ENCODE measurements around the gene MYLK. TPM values are rescaled to one million over a fixed set of nuclear protein-coding genes. Genes with fewer than 3 reads are reported as not detected.

The MYLK gene
- total RNA-seq, 1 donor from 2014 or later, result 0.16 TPM

DNA sequence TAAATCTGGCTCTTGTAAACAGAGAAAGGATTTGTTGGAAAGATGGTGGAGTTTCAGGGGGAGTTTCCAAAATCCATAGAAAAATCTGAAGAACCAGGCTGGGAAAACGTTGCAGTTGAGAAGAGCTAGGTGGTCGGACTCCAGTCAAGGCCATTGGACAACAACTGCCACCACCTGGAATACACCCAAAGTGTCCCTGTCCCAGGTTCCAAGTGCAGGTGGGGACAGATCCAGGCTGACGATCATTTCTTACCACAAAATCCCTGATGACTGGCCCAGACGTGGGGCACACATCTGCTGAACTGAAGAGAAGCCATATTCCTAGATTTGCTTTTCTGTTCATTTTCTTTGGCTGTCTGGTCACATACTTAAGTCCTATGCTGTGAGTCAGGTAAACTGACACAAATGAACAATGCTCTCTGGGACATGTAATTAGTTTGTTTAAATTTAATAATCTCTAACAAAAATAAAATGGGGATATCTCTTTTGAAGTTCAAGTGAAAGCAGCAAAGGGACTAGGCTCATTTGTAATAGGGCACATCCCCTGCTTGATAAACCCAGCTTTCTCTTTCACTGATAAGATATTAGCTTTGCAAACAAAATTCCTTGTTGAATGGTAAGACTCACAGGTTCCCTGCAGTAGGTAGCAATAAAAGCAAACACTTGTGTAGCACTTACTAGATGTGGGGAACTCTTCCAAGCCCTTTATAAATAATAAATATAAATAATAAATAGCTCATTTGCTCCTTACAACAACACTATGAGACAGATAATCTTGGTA is 88.5 kb downstream of the MYLK start:
- peaks cover 12% of the 10 kb centered on the region for H3K27me3 Mint-ChIP-seq (ENCODE audit: low read depth)
- intact Hi-C loops (cut with micrococcal nuclease), result no loop called here
- no peaks in the 10 kb centered on the region for H3K4me1 Mint-ChIP-seq (ENCODE audit: low read depth)
- no peak overlapping the region for H3K4me3 Mint-ChIP-seq (ENCODE audit: low read depth)
- no peak for DNase-seq (ENCODE audit: low spot score)
- no peaks in the 10 kb centered on the region for H3K9me3 Mint-ChIP-seq
- H3K36me3 Mint-ChIP-seq (ENCODE audit: low read depth), result no peaks in the 10 kb centered on the region
- H3K27ac Mint-ChIP-seq, result no peak overlapping the region

DNA sequence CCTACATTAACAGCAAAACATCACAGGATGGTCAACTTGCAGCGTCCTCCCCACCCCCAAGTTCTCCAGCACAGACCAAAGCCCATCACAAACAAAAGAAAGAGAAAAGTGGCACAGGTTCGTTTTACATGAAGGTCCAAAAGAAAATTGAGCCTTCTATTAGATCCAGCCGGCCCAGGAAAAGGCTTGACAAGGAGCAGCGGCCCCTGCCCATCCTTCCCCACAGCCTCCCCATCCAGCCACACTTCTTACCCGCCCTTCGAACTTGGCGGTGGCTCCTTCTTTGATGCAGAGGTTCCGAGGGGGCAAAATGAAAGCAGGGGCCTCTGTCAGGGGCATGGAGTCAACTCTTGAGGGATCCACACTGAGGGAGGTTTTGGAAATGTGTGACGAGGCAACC is 90.7 kb downstream of the MYLK start:
- Mint-ChIP-seq H3K9me3 (no peaks in the 10 kb centered on the region), H3K4me1 (ENCODE audit: low read depth) (no peaks in the 10 kb centered on the region)

DNA sequence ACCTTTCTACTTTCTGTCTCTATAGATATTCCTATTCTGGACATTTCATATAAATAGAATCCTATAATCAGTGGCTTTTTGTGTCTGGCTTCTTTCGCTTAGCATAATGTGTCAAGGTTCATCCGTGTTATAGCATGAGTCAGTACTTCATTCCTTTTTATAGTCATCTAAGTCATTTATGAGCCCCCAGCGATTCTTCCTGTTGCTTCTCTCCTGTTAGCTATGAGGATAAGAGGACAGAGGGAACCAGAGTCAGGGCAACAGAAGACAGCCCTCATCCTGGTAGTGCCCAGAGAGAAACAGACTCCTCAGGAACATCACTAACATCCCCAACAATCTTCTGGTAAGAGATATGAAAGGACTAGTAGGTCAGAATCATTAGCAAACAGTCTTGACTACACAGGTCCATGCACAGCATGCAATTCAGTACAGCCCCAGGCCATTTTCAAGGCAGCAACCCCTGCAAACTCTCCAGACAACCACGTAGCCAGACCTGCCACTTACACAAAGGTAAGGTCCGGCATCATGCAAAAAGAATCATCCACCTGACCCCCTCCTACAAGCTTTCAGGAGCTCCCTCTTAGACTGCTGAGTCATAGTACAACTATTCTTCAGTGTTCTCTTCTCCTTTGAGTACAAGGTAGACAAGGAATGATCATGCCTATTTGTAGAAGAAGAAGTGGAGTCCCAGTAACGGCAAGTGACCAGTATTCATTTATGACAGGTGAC is 91.5 kb downstream of the MYLK start:
- Mint-ChIP-seq H3K4me1 (ENCODE audit: low read depth) (no peaks in the 10 kb centered on the region), H3K36me3 (ENCODE audit: low read depth) (no peaks in the 10 kb centered on the region), H3K4me3 (ENCODE audit: low read depth) (no peak overlapping the region), H3K27ac (no peak overlapping the region), H3K27me3 (ENCODE audit: low read depth) (peaks cover 12% of the 10 kb centered on the region), H3K9me3 (no peaks in the 10 kb centered on the region)
- intact Hi-C loops (cut with micrococcal nuclease), result no loop called here
- DNase-seq (ENCODE audit: low spot score), result no peak

More for the DNA sequence above, 90.7 kb downstream of the MYLK start:
- intact Hi-C loops (cut with micrococcal nuclease), result no loop called here
- H3K27ac Mint-ChIP-seq, result no peak overlapping the region
- H3K27me3 Mint-ChIP-seq (ENCODE audit: low read depth), result peaks cover 12% of the 10 kb centered on the region
- H3K36me3 Mint-ChIP-seq (ENCODE audit: low read depth), result no peaks in the 10 kb centered on the region
- H3K4me3 Mint-ChIP-seq (ENCODE audit: low read depth), result no peak overlapping the region
- no peak for DNase-seq (ENCODE audit: low spot score)

DNA sequence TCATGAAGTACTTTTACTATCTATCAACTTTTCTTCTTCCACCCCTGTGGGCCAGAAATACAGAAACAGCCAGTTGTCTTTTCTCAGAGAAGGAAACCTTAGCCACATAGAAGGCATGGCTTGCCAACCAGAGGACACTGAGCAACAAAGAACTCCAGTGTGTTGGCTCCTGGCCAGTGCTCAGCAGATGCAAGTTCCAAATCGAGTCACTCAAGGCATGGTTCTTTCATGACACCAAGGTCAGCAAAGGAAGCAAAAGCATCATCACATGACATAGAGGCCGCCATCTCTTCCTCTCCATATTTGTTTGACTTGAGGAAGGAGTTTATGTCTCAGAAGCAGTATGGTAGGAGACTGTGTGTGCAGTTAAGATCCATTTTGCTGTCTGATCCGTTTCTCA is 92.2 kb downstream of the MYLK start:
- Mint-ChIP-seq H3K36me3 (ENCODE audit: low read depth) (no peaks in the 10 kb centered on the region), H3K27ac (no peak overlapping the region), H3K4me1 (ENCODE audit: low read depth) (no peaks in the 10 kb centered on the region), H3K27me3 (ENCODE audit: low read depth) (peaks cover 14% of the 10 kb centered on the region), H3K9me3 (no peaks in the 10 kb centered on the region), H3K4me3 (ENCODE audit: low read depth) (no peak overlapping the region)
- DNase-seq (ENCODE audit: low spot score), result no peak
- intact Hi-C loops (cut with micrococcal nuclease), result no loop called here

DNA sequence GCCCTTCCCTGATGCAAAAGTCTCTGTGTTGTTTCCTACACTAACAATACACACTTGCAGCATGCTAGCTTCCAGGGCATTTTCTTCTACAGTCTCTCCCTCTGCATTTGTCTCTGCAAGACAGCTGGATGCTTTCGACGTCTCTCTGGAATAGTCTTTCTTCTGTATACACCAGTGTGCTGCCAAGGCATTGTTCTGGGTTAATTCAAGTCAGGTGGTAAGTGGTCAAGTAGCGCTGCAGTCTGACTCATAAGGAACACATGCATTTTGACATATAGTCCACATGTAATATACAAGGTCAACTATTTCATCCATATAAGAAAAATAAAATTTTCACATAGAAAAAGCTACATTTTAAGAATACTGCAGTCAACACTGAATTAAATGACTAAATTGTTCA is 92.7 kb downstream of the MYLK start:
- intact Hi-C loops (cut with micrococcal nuclease), result no loop called here
- H3K4me1 Mint-ChIP-seq (ENCODE audit: low read depth), result no peaks in the 10 kb centered on the region
- H3K36me3 Mint-ChIP-seq (ENCODE audit: low read depth), result no peaks in the 10 kb centered on the region
- no peak for DNase-seq (ENCODE audit: low spot score)
- H3K27me3 Mint-ChIP-seq (ENCODE audit: low read depth), result peaks cover 14% of the 10 kb centered on the region
- H3K4me3 Mint-ChIP-seq (ENCODE audit: low read depth), result no peak overlapping the region
- no peak overlapping the region for H3K27ac Mint-ChIP-seq
- H3K9me3 Mint-ChIP-seq, result no peaks in the 10 kb centered on the region

DNA sequence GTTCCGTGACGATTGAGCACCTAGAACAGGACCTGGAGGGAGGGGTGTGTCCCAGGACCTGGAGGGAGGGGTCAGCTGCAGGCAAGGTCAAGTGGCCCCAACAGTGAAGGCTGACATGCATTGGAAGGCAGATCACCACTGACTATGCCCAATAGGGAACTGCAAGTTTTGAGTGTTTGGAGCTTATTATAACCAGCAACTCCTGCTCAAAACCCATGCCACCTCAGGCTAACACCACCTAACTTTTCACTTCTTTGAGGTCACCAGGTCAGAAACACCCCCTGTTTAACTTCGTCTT is 93.1 kb downstream of the MYLK start:
- Mint-ChIP-seq H3K27ac (no peak overlapping the region), H3K36me3 (ENCODE audit: low read depth) (no peaks in the 10 kb centered on the region), H3K4me3 (ENCODE audit: low read depth) (no peak overlapping the region), H3K9me3 (no peaks in the 10 kb centered on the region), H3K27me3 (ENCODE audit: low read depth) (peaks cover 11% of the 10 kb centered on the region), H3K4me1 (ENCODE audit: low read depth) (no peaks in the 10 kb centered on the region)
- DNase-seq (ENCODE audit: low spot score), result no peak
- intact Hi-C loops (cut with micrococcal nuclease), result no loop called here

DNA sequence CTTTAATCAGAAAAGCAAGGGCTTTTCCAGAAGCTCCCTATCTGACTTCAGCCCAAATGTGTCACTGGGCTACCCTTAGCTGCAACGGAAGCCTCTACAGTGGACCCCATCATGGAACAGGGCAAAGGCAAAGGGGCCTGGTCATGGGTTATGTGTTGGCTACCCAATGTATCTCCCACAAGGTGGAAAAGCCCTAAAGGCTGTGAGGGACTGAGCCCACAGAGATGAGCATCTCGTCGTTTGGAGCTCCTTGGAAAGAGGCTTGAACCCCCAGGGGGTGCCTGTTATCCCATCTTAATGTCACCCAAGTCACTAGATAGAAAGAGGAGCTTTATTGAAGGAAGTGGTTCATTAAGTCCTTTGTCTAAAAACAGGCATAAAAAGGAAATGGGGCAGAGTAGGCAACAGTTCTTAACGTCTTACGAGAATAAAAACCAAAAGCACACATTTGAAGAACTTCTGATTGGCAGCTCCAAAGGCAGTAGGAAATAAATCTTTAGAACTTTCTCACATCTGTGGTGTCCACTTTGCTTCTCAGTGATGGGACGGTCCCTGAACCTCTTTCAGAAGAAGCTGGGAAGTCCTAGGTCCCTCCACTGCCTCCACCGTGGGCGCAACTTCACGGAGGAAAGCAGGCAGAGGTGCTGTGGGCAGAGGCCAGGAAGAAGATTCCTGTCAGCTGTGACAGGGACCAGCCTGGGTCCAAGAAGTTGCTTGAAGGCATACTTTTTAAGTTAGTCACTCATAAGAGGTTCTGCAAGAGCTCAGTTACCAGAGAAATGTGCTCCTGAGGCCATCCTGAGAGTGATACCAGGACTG is 93.7 kb downstream of the MYLK start:
- Mint-ChIP-seq H3K36me3 (ENCODE audit: low read depth) (no peaks in the 10 kb centered on the region), H3K27ac (no peak overlapping the region), H3K4me3 (ENCODE audit: low read depth) (no peak overlapping the region), H3K9me3 (no peaks in the 10 kb centered on the region), H3K27me3 (ENCODE audit: low read depth) (peaks cover 11% of the 10 kb centered on the region), H3K4me1 (ENCODE audit: low read depth) (no peaks in the 10 kb centered on the region)
- intact Hi-C loops (cut with micrococcal nuclease), result no loop called here
- no peak for DNase-seq (ENCODE audit: low spot score)

DNA sequence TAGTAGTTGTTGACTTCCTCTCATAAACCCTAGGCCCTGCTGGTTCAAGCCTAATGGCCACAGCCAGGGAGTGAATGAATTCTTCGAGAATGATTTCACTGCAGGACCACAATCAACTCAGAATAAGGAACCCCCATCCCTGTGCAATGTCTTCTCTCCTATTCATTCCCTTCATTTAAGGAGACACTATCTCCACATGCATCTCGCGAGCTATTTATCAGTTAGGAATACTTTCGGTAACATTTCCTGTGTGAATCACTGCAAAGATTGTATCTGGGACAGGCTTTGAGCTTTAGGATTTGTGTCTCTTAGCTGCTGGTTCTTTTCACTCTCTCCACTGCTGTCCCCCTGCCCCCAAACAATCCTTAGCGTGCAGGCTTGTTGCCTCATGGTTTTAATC is 94.4 kb downstream of the MYLK start:
- H3K27me3 Mint-ChIP-seq (ENCODE audit: low read depth), result peaks cover 8% of the 10 kb centered on the region
- H3K36me3 Mint-ChIP-seq (ENCODE audit: low read depth), result no peaks in the 10 kb centered on the region
- no peak overlapping the region for H3K4me3 Mint-ChIP-seq (ENCODE audit: low read depth)
- no peak for DNase-seq (ENCODE audit: low spot score)
- no peaks in the 10 kb centered on the region for H3K4me1 Mint-ChIP-seq (ENCODE audit: low read depth)
- no peaks in the 10 kb centered on the region for H3K9me3 Mint-ChIP-seq
- intact Hi-C loops (cut with micrococcal nuclease), result no loop called here
- no peak overlapping the region for H3K27ac Mint-ChIP-seq

DNA sequence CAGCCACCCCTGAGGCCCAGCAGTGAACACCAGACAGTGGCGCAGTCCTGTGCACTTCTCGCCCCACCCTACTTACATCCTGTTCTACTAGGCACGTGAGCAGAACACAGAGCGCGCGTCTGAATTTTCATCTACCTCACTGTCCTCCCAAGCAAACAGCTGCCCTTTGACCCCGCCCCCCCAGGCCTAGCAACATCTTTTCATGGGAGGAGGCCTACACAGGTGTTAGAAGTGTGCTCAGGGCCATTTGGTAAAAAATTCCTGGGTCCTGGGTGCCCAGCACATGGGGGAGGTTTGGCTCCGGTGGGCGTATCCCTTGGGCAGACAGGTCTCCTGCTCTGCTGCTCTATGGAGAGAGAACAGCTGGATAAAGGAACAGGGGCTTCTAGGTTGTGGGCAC is 95.0 kb downstream of the MYLK start:
- DNase-seq (ENCODE audit: low spot score), result no peak
- no peak overlapping the region for H3K27ac Mint-ChIP-seq
- H3K4me1 Mint-ChIP-seq (ENCODE audit: low read depth), result no peaks in the 10 kb centered on the region
- no peak overlapping the region for H3K4me3 Mint-ChIP-seq (ENCODE audit: low read depth)
- peaks cover 8% of the 10 kb centered on the region for H3K27me3 Mint-ChIP-seq (ENCODE audit: low read depth)
- no peaks in the 10 kb centered on the region for H3K9me3 Mint-ChIP-seq
- no peaks in the 10 kb centered on the region for H3K36me3 Mint-ChIP-seq (ENCODE audit: low read depth)
- intact Hi-C loops (cut with micrococcal nuclease), result no loop called here

DNA sequence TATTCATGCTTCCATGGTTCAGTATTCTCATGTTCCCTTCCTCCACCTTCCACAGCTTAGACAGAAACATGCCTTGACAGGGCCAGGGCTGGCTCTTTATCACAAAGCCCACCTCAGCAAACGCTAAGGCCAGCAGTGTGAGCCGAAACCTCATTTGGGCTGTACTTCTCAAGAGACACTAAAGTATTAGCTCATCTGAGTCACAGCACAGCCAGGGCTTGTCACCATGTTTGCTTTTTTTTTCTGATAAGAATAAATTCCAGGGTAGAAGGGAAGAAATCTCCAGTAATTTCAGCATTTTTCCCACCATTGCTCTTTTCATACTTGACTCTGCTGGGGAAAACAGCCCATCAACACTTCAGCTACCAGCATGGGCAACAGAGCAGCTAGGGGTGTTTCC is 95.4 kb downstream of the MYLK start:
- Mint-ChIP-seq H3K4me3 (ENCODE audit: low read depth) (no peak overlapping the region), H3K27me3 (ENCODE audit: low read depth) (peaks cover 8% of the 10 kb centered on the region), H3K9me3 (no peaks in the 10 kb centered on the region), H3K27ac (no peak overlapping the region), H3K36me3 (ENCODE audit: low read depth) (no peaks in the 10 kb centered on the region), H3K4me1 (ENCODE audit: low read depth) (no peaks in the 10 kb centered on the region)
- no peak for DNase-seq (ENCODE audit: low spot score)
- intact Hi-C loops (cut with micrococcal nuclease), result no loop called here

DNA sequence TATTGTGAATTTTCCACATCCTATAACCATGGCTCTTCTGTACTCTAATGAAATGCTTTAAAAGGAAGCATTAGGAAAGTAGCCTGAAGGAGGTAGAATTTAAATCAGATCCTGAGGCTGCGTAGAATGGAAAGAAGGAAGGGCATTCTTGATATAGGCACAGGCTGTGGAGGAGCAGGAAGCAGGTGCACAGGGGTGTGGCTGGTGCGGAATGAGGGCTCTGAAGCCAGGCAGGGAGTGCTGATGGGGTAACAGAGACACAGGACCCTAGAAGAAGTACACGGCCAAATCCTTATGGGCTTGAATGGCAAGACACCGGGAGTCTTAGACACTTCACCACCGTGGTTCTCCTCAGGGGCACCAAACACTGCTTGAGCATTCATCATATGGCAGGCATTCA is 97.0 kb downstream of the MYLK start:
- Mint-ChIP-seq H3K27me3 (ENCODE audit: low read depth) (peaks cover 5% of the 10 kb centered on the region), H3K4me1 (ENCODE audit: low read depth) (no peaks in the 10 kb centered on the region), H3K4me3 (ENCODE audit: low read depth) (no peak overlapping the region), H3K27ac (no peak overlapping the region), H3K36me3 (ENCODE audit: low read depth) (no peaks in the 10 kb centered on the region), H3K9me3 (no peaks in the 10 kb centered on the region)
- intact Hi-C loops (cut with micrococcal nuclease), result no loop called here
- DNase-seq (ENCODE audit: low spot score), result no peak

DNA sequence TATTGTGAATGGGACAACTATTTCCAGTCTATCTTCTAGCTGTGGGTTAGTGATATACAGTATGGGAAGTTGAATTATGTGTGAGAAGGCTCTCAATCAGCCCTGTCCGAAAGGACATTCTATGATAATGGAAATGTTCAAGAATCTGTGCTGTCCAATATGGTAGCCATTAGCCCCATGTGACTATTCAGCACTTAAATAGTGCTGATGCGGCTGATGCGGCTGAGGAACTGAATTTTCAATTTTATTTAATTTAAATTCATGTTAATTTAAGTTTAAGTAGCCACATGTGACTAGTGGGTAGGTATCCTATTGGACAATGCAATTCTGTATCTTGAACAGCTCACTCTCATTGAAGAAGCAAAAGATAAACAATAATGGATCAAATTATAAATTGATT is 98.5 kb downstream of the MYLK start:
- intact Hi-C loops (cut with micrococcal nuclease), result no loop called here
- Mint-ChIP-seq H3K4me1 (ENCODE audit: low read depth) (no peaks in the 10 kb centered on the region), H3K27me3 (ENCODE audit: low read depth) (peaks cover 12% of the 10 kb centered on the region), H3K27ac (no peak overlapping the region), H3K9me3 (no peaks in the 10 kb centered on the region), H3K36me3 (ENCODE audit: low read depth) (no peaks in the 10 kb centered on the region), H3K4me3 (ENCODE audit: low read depth) (no peak overlapping the region)
- DNase-seq (ENCODE audit: low spot score), result no peak

DNA sequence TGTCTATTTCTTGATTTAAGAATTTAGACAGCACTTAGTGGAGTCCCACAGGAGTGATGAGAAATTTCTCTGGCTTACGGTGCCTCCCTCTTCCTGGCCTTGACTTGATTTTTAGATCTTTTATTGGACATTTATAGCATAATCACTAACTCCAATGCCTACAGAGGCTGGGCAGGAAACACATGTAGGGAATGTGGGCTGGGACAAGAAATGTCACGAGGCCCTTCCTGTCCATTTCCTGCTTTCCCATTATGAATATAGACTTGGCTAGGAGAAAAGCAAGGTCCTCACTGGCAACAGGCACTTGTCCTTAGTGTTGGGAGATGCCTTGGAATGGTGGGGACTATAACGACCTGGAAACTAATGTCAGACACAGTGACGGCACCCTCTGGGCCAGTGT is 100.3 kb downstream of the MYLK start:
- no peak overlapping the region for H3K27ac Mint-ChIP-seq
- H3K4me3 Mint-ChIP-seq (ENCODE audit: low read depth), result no peak overlapping the region
- no peak for DNase-seq (ENCODE audit: low spot score)
- no peaks in the 10 kb centered on the region for H3K4me1 Mint-ChIP-seq (ENCODE audit: low read depth)
- no peaks in the 10 kb centered on the region for H3K9me3 Mint-ChIP-seq
- no peaks in the 10 kb centered on the region for H3K36me3 Mint-ChIP-seq (ENCODE audit: low read depth)
- peaks cover 12% of the 10 kb centered on the region for H3K27me3 Mint-ChIP-seq (ENCODE audit: low read depth)
- intact Hi-C loops (cut with micrococcal nuclease), result no loop called here
